ENCODE results near the gene FOXO3.

Gene FOXO3

DNA sequence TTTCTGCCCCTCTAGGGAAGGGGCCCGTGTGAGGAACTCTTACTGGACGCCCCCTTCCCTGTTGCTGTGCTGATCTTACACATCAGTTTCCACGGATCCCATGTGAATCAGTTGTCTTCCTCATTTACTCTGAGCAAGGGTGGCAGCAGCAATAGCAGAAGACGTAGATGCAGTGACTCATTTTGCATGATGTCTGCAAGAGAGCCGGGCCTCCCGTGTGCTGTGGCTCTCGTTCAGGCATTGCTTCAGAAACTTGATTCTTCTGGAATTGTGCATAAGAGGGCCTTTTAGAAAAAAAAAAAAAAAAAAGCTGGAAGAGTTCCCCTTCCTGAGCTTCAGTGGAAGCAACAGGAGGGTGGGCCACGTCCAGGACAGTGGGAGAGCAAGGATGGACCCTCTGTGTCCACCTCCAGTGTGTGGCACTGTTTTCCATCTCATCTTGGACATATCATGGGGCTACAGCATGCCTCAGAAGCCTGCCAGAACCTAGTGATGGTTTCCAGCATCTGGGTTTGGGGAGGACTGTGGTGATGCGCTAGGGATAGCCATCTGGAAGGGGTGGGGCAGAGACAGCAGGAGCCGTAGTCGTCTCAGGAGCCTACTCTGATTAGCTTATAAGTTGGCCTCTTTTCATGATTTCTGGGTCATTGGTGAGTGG, 62.1 kb downstream of the FOXO3 start:
- peak; percentile 22 for DNase-seq (ENCODE audit: low read depth, low spot score)
- no peak overlapping the region for H3K27ac ChIP-seq

- H3K27ac ChIP-seq = no peak overlapping the region
Measured at GRCh38 chr6:108623995-108624394, 63.3 kb downstream of the FOXO3 start.

GRCh38 chr6:108625581-108625980, 64.9 kb downstream of the FOXO3 start:
- H3K27ac ChIP-seq = no peak overlapping the region
- DNase-seq (ENCODE audit: low read depth, low spot score) = no peak

More at GRCh38 chr6:108623995-108624394, 63.3 kb downstream of the FOXO3 start:
- no peak for DNase-seq (ENCODE audit: low read depth, low spot score)

GRCh38 chr6:108626777-108627176, 66.1 kb downstream of the FOXO3 start:
- H3K27ac ChIP-seq = no peak overlapping the region
- no peak for DNase-seq (ENCODE audit: low read depth, low spot score)

GRCh38 chr6:108627692-108628550, 67.2 kb downstream of the FOXO3 start:
- DNase-seq (ENCODE audit: low read depth, low spot score) = no peak
- no peak overlapping the region for H3K27ac ChIP-seq

GRCh38 chr6:108630050-108630714, 69.5 kb downstream of the FOXO3 start:
- peak overlapping the region; percentile 21 for H3K27ac ChIP-seq
- DNase-seq (ENCODE audit: low read depth, low spot score) = no peak

GRCh38 chr6:108632441-108632840, 71.7 kb downstream of the FOXO3 start:
- DNase-seq (ENCODE audit: low read depth, low spot score) = no peak
- no peak overlapping the region for H3K27ac ChIP-seq

GRCh38 chr6:108633436-108633835, 72.7 kb downstream of the FOXO3 start:
- no peak overlapping the region for H3K27ac ChIP-seq
- DNase-seq (ENCODE audit: low read depth, low spot score) = no peak

GRCh38 chr6:108635505-108636226, 74.9 kb downstream of the FOXO3 start:
- no peak for DNase-seq (ENCODE audit: low read depth, low spot score)
- no peak overlapping the region for H3K27ac ChIP-seq

DNA sequence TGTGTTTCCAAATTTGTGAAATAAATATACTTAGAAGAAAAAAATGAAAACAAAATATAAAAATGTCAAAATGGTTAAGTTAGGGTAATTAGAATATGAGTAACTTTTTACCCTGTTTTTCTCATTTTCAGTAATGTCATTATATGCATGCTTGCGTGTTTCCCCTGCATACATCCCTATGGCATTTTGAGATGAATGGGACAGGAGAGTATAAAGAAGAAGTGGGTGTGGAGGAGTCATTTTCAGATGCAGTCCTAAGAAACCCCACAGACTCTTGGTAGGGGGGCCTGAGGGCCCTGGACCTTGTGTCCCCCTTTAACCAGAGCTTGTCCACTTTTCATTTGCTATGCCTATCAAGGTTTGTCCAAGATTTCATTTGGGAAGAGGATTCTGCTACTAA, 77.2 kb downstream of the FOXO3 start:
- DNase-seq (ENCODE audit: low read depth, low spot score) = no peak
- no peak overlapping the region for H3K27ac ChIP-seq

DNA sequence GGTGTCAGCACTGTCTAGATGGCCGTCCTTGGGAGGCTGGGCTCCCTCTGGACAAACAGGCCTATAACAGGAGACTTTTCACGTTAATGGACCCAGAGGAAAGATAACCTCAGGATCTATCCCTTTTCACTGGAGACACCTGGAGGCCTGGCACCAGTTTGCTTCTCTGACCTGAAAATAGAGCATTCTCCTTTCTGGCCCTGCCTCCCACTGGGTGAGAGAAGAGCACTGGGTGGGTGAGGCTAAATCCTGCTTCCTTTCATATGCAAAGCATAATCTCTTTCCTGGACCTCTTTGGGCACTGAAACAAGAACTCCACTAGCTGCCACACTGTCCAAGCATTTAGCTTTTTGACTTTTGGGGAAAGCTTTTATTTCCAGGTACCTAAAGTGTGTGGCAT, 78.3 kb downstream of the FOXO3 start:
- no peak overlapping the region for H3K27ac ChIP-seq
- no peak for DNase-seq (ENCODE audit: low read depth, low spot score)

DNA sequence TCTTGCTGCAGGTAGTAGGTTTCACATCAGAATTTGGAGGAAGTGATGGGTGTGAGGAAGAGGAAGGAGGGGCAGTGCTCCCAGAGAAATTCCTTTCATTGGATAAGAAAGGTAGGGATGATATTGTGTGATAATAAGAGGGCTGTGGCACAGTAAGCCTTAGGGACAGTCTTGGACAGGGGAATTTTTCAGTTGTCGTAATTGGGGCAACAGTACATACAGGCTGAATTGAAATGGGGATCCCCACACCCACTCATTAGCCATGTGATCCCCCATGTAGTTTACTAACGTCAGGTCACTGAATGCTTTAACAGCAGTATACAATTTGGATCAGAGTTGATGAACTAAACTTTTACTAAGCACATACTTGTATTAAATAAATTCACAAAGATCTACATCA, 79.4 kb downstream of the FOXO3 start:
- H3K27ac ChIP-seq = no peak overlapping the region
- DNase-seq (ENCODE audit: low read depth, low spot score) = no peak

- no peak overlapping the region for H3K27ac ChIP-seq
- no peak for DNase-seq (ENCODE audit: low read depth, low spot score)
Measured at GRCh38 chr6:108643184-108643583, 82.5 kb downstream of the FOXO3 start.

- no peak overlapping the region for H3K27ac ChIP-seq
- no peak for DNase-seq (ENCODE audit: low read depth, low spot score)
Measured at GRCh38 chr6:108644252-108644651, 83.5 kb downstream of the FOXO3 start.

DNA sequence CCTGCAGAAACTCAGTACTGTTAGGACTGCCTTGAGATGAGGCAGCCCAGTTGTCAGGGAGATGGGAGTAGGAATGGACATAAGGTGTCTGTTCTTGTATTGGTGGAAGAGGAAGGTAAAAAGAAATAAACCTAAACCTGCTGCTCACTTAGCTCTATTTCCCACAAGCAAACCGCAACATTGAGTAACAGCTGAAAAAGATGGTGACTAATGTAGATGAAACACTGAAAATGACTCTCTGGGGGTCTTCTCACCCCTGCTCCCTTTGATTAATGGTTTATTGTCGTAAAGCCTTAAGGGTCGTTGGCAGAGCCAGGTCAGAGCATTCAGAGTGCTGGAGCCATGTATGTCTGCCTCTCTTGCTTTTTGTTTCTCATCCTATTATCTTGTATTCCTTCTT, 87.5 kb downstream of the FOXO3 start:
- no peak for DNase-seq (ENCODE audit: low read depth, low spot score)
- H3K27ac ChIP-seq = no peak overlapping the region

DNA sequence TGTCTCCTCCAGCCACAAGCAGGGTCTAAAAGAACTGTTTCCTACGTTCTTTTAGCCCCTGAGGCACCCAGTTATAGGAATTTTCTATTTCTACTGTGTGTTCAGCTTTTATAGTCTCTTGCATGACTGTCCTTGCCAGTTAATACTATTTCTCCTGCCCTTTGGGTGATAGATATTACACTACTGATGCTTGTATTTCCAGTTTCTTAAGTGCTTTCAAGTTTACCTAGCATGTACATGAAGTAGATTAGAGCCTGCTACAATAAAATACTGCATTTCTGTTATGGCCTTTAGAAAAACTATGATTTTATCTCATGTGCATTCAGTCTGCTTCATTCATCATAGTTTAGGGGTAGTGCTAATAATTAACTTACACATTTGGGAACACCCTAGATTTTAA, 89.6 kb downstream of the FOXO3 start:
- DNase-seq (ENCODE audit: low read depth, low spot score) = no peak
- peak overlapping the region; percentile 72 for H3K27ac ChIP-seq

- peak overlapping the region; percentile 72 for H3K27ac ChIP-seq
- no peak for DNase-seq (ENCODE audit: low read depth, low spot score)
Measured at GRCh38 chr6:108650781-108651180, 90.1 kb downstream of the FOXO3 start.

GRCh38 chr6:108651340-108652227, 90.9 kb downstream of the FOXO3 start:
- H3K27ac ChIP-seq = peak overlapping the region; percentile 72

GRCh38 chr6:108652375-108652774, 91.7 kb downstream of the FOXO3 start:
- no peak for DNase-seq (ENCODE audit: low read depth, low spot score)
- H3K27ac ChIP-seq = peak overlapping the region; percentile 72

More at GRCh38 chr6:108651340-108652227, 90.9 kb downstream of the FOXO3 start:
- DNase-seq (ENCODE audit: low read depth, low spot score) = no peak

Data from epithelial cell of prostate (primary cell).